GM21381 (cell line): ENCODE data around the gene ZNF513.

ENCODE experiments used
- ATAC-seq: cut with Tn5 transposase; IDR thresholded peaks from one replicate; pipeline ENCODE4 v1.9.1; 2021; ENCODE audit warnings: mild to moderate bottlenecking, moderate library complexity; ENCODE audit not compliant: unreplicated experiment

The ZNF513 gene

DNA sequence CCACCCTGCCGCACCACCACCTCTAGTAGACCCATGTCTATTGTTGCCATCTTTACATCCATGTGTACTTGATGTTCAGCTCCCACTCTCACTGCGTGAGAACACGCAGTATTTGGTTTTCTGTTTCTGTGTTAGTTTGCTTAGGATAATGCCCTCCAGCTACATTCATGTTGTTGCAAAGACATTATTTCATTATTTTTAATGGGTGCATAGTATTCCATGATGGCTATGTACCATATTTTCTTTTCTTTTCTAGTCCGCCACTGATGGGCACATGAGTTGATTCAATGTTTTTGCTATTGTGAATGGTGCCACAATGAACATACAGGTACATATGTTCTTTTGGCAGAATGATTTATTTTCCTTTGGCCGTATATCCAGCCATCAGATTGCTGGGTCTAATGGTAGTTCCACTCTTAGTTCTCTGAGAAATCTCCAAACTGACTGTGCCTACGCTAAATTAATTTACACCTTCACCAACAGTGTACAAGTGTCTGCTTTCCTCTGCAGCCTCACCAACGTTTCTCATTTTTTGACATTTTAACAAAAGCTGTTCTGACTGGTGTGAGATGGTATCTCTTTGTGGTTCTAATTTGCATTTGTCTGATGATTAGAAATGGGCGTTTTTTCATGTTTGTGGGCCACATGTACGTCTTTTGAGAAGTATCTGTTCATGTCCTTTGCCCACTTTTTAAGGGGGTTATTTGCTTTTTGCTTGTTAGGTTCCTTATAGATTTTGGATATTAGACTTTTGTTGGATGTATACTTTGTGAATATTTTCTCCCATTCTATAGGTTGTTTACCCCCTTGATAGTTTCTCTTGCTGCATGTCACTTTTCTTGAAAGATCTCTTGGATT is 10.5 kb upstream of the ZNF513 start:
- no peak for ATAC-seq

- ATAC-seq: no peak
Observed at GRCh38 chr2:27381577-27382181, 1.1 kb upstream of the ZNF513 start.

- ATAC-seq: no peak
Observed at GRCh38 chr2:27379836-27380625, 503 bp downstream of the ZNF513 start.

DNA sequence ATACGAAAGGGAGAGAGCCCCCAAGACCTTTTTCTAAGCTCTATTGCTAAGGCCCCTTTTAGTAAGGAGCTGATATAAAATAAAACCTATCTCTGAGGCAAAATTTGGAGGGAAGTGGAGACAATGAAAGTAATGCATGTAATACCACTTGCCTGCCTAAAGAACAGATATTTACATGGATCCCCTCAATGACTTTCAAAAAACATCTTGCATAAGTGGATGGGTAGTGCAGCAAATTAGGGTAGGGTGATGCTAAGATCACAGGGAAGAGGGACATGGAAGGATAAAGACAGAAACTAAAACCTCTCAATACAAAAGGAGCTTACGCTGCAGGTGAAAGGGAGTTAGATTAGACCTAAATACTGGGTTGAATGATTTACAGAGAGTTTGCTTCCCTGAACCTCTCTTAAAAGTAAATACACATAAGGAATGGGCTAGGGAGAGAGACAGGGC is 1.1 kb downstream of the ZNF513 start:
- no peak for ATAC-seq

- no peak for ATAC-seq
Observed at GRCh38 chr2:27378809-27379290, 1.7 kb downstream of the ZNF513 start.

DNA sequence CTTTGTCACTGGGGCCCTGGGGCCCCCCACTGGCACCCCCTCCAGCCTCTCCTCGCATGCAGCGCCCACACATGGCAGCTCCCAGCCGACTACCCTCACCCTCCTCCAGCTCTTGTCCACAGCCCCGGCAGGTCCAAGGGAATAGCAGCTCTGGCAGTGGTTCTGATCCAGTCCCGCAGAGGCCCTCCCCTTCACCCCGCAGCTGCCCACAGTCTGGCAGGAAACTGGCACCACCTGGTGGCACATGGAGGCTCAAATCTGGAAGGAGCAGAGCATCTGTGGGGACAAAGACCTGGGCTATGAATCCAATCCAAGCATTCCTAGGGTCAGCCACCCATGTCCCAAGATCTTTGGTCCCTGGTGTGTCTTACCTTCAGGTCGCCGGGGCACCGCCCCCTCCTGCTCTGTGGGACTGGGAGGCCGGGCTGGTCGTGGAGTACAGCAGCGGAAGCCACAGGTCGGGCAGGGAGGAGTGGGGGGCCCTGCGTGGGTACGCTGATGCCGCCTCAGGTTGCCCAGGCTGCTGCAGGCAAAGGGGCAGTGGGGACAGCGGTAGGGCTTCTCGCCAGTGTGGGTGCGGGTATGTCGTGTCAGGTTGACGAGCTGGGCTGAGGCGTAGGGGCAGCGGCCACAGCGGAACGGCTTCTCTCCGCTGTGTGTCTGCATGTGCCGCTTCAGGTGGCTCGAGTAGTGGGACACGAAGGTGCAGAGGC is 2.3 kb downstream of the ZNF513 start:
- ATAC-seq: no peak

GRCh38 chr2:27377618-27378095 is 2.9 kb downstream of the ZNF513 start:
- no peak for ATAC-seq

DNA sequence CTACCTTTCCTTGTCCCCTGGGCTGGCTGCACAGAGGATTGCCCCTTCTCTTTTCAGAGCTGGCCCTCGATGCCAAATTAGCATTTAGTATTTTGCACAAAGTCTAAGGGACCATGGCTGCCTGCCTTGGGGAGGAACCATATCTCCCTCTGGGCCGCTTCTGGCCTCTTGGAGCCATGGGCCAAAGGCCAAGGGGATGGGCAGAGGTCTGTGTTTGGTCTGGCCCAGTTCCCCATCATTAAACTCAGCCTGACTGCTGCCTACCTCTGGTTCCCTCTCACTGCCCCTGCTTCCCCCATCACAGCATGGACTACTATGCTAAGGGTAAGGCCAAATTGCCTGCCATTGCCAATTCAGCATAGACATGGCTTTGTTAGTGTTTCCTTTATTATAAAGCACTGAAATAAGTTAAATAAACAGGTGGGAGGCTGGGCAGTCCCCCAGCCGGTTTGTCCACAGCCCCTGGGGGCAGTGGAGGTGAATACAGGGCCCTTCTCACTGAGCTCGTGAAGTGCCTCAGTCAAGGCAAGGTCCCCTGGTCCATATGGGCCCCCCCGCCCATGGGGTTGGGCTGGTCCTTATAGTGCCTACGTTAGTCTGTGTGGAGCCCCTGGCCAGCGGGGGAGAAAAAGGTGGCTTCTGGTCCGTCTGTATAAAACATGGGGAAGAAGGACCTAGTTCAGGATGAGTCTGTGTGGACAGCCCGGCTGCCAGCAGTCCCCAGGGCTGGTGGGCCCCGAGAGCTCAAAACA is 3.5 kb downstream of the ZNF513 start:
- no peak for ATAC-seq

GRCh38 chr2:27376151-27376865 is 4.2 kb downstream of the ZNF513 start:
- ATAC-seq: no peak

DNA sequence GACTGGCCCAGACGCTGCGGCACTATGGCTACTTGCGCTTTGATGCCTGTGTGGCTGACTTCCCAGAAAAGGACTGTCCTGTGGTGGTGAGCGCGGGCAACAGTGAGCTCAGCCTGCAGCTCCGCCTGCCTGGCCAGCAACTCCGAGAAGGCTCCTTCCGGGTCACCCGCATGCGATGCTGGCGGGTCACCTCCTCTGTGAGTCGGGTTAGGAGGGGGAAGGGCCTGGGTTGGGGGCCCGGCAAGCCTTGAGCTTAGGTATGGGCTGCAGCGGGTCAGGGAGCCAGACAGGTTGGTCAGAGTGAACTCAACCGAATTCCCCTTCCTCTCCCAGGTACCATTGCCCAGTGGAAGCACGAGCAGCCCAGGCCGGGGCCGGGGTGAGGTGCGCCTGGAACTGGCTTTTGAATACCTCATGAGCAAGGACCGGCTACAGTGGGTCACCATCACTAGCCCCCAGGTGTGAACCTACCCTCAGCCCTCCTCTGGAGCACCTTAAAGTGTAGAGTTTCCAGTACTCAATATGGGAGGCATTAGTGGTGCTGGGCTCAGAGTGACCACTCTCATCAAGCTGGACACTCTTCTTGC is 4.9 kb downstream of the ZNF513 start:
- no peak for ATAC-seq

DNA sequence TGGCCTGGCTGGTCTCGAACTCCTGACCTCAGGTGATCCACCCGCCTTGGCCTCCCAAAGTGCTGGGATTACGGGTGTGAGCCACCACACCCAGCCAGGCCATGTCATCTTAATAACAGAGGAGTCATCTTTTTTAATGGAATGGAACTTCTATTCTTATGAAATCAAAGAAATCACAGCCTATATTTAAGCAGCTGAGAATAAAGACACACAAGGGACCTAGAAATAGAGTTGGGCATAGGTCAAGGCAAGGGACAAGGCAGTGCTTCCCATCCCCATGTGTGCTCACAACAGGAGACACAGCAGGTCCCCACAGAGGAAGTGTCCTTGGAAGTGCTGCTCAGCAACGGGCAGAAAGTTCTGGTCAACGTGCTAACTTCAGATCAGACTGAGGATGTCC is 7.0 kb downstream of the ZNF513 start:
- ATAC-seq: no peak

- no peak for ATAC-seq
Observed at GRCh38 chr2:27372937-27373336, 7.6 kb downstream of the ZNF513 start.

GRCh38 chr2:27370816-27371620 is 9.5 kb downstream of the ZNF513 start:
- ATAC-seq: peak; percentile 10

DNA sequence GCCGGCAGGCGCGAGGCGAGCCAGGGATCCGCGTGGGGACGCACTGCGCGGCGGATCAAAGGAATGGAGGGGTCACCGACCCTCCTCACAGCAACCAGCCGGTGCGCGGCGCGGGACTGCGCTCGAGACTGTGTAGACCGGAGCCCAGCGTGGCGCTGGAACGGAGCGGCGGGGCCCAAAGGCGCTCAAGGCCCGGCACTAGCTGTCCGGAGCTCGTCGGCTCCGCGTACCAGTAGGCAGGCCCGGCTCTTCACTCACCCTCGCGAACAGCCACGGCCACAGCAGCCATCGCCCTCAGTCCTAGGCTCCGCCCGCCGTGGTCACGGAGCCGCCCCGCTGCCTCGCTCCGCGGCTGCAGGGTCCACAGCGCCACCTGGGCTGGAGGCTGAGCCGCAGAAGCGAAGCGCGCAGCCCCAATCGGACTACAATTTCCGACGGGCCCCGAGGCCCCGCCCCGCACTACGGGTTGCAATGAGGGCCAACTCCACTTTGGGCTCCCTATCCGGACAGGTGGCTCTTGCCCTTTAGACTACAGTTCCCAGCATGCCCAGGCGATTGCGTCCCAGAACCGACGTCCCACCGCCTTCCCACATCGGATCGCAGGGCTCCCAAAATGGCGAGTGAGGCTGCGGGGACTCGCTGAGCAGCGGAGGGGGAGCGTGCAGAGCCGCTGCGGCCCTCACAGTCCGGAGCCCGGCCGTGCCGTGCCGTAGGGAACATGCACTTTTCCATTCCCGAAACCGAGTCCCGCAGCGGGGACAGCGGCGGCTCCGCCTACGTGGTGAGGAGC is 10.3 kb downstream of the ZNF513 start, which contains the start of the genes EIF2B4 and SNX17:
EIF2B4 (minus strand) TSS at position 313 of the 790 bp plus-strand sequence; CDS start at position 289, 24 bp downstream.
SNX17 (plus strand) TSS at position 591 of the 790 bp plus-strand sequence; CDS start at position 719, 128 bp downstream.
- ATAC-seq: peak; percentile 89

- peak; percentile 7 for ATAC-seq
Observed at GRCh38 chr2:27369471-27370025, 11.0 kb downstream of the ZNF513 start.

DNA sequence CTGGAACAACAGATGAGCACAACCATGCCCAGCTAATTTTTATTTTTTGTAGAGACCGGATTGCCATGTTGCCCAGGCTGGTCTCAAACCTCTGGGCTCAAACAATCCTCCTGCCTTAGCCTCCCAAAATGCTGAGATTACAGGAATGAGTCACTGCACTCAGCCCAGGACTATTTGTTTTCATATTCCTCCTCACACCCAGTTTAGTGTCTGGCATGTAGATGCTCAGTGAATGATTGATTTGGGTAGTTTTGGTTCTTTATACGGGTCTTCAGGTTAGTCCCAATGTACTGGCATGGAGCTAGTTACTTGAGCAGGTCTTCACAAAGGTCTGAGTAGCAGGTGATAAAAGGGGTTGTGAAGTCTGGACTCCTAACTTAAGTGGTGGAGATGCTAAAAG is 16.6 kb downstream of the ZNF513 start:
- no peak for ATAC-seq
